ENCODE results near the gene ENO2.

The ENO2 gene

DNA sequence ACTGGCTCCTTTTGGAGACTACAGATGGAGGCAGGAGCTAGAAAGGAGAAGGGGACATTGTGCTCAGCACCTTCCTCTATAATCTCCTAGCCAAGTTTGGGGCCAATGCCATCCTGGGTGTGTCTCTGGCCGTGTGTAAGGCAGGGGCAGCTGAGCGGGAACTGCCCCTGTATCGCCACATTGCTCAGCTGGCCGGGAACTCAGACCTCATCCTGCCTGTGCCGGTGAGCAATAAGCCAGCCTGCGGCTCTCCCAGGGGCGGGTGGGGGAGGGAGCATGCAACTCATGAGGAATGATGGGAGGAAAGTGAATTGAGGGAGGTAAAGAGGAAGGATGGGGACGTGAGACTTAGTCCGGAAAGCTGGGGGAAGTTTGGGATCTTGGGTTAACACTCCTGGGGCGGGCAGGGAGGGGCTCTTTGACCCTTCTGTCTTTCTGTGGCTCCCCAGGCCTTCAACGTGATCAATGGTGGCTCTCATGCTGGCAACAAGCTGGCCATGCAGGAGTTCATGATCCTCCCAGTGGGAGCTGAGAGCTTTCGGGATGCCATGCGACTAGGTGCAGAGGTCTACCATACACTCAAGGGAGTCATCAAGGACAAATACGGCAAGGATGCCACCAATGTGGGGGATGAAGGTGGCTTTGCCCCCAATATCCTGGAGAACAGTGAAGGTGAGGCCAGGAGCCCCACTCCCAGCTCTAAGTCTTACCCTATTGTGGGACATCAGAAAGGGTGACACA is 3.3 kb downstream of the ENO2 start:
- no peaks in the 10 kb centered on the region for H3K79me2 ChIP-seq
- no peaks in the 10 kb centered on the region for H3K36me3 ChIP-seq (ENCODE audit: control insufficient read depth, insufficient read depth, low read length)
- H3K4me2 ChIP-seq (ENCODE audit: low read length), result no peak overlapping the region
- no peak overlapping the region for H3K4me3 ChIP-seq (ENCODE audit: low read depth, low read length)
- H3K27me3 ChIP-seq (ENCODE audit: control insufficient read depth, insufficient read depth, low read length), result no peaks in the 10 kb centered on the region
- H3K27ac ChIP-seq, result no peak overlapping the region
- H2AFZ ChIP-seq, result no peak overlapping the region
- TF ChIP-seq, protein P1, sequence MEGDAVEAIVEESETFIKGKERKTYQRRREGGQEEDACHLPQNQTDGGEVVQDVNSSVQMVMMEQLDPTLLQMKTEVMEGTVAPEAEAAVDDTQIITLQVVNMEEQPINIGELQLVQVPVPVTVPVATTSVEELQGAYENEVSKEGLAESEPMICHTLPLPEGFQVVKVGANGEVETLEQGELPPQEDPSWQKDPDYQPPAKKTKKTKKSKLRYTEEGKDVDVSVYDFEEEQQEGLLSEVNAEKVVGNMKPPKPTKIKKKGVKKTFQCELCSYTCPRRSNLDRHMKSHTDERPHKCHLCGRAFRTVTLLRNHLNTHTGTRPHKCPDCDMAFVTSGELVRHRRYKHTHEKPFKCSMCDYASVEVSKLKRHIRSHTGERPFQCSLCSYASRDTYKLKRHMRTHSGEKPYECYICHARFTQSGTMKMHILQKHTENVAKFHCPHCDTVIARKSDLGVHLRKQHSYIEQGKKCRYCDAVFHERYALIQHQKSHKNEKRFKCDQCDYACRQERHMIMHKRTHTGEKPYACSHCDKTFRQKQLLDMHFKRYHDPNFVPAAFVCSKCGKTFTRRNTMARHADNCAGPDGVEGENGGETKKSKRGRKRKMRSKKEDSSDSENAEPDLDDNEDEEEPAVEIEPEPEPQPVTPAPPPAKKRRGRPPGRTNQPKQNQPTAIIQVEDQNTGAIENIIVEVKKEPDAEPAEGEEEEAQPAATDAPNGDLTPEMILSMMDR (IDR thresholded peaks at IDR 0.05), result no peak
- H3K9me3 ChIP-seq (ENCODE audit: control insufficient read depth, low read length), result no peaks in the 10 kb centered on the region
- H3K9ac ChIP-seq, result no peak overlapping the region
- no peaks in the 10 kb centered on the region for H3K4me1 ChIP-seq

DNA sequence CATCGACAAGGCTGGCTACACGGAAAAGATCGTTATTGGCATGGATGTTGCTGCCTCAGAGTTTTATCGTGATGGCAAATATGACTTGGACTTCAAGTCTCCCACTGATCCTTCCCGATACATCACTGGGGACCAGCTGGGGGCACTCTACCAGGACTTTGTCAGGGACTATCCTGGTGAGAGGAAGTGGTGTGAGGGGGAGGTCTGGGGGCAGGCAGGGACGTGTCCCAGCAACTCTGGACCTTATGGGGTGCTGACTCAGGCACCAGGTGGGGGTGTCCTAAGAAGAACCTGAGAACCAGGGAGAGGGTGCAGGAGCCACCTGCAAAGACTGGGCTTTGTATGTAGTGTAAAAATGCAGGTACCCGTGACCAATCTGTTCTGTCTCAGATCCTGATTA is 5.2 kb downstream of the ENO2 start:
- Histone ChIP-seq H3K27me3 (ENCODE audit: control insufficient read depth, insufficient read depth, low read length) (no peaks in the 10 kb centered on the region), H3K27ac (no peak overlapping the region), H2AFZ (no peak overlapping the region), H3K79me2 (no peaks in the 10 kb centered on the region), H3K9me3 (ENCODE audit: control insufficient read depth, low read length) (no peaks in the 10 kb centered on the region), H3K4me2 (ENCODE audit: low read length) (no peak overlapping the region), H3K9ac (no peak overlapping the region), H3K4me1 (peaks cover 3% of the 10 kb centered on the region), H3K4me3 (ENCODE audit: low read depth, low read length) (no peak overlapping the region), H3K36me3 (ENCODE audit: control insufficient read depth, insufficient read depth, low read length) (no peaks in the 10 kb centered on the region)
- TF ChIP-seq, protein P1 (IDR thresholded peaks at IDR 0.05), result no peak

DNA sequence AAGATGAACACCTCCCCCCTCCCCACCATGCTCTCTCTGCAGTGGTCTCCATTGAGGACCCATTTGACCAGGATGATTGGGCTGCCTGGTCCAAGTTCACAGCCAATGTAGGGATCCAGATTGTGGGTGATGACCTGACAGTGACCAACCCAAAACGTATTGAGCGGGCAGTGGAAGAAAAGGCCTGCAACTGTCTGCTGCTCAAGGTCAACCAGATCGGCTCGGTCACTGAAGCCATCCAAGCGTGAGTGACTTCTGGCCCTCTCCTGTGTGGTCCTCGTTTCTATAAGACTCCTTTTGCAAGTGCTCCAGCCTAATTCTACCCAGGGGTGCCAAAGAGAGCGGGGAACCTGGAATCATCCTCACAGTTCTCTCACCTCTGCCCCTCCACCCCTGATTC is 7.2 kb downstream of the ENO2 start:
- H3K4me1 ChIP-seq, result peaks cover 20% of the 10 kb centered on the region
- H3K9me3 ChIP-seq (ENCODE audit: control insufficient read depth, low read length), result no peaks in the 10 kb centered on the region
- TF ChIP-seq, protein P1 (IDR thresholded peaks at IDR 0.05), result no peak
- H3K36me3 ChIP-seq (ENCODE audit: control insufficient read depth, insufficient read depth, low read length), result no peaks in the 10 kb centered on the region
- H3K9ac ChIP-seq, result no peak overlapping the region
- no peaks in the 10 kb centered on the region for H3K27me3 ChIP-seq (ENCODE audit: control insufficient read depth, insufficient read depth, low read length)
- H3K4me2 ChIP-seq (ENCODE audit: low read length), result no peak overlapping the region
- no peak overlapping the region for H3K4me3 ChIP-seq (ENCODE audit: low read depth, low read length)
- no peak overlapping the region for H3K27ac ChIP-seq
- H2AFZ ChIP-seq, result no peak overlapping the region
- H3K79me2 ChIP-seq, result no peaks in the 10 kb centered on the region

DNA sequence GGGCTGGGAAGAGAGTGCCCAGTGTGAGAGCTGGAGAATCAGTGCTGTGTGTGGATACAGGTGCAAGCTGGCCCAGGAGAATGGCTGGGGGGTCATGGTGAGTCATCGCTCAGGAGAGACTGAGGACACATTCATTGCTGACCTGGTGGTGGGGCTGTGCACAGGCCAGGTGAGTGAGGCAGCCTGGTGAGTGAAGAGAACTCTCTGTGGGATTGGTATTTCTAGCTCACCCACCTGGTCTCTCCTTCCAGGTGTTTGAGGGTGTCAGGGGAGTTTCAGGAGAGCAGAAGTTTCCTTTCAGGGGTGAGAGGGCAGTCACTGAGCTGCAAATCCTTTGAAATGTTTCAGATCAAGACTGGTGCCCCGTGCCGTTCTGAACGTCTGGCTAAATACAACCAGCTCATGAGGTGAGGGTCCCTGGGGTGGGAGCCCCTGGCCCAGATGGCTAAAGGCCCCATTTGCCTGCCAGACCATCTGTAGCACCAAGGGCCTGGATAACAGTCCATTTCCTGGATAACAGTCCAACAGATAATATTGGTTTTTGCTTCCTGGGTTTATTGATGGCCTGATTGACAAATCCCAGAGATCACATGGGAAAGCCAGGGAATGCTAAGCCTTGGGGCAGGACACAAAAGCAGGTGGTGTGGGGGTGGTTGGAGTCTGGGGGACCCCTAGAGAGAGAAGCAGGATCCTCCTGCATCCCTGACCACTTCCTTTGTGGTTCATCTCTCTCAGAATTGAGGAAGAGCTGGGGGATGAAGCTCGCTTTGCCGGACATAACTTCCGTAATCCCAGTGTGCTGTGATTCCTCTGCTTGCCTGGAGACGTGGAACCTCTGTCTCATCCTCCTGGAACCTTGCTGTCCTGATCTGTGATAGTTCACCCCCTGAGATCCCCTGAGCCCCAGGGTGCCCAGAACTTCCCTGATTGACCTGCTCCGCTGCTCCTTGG is 7.9 kb downstream of the ENO2 start:
- Histone ChIP-seq H3K27me3 (ENCODE audit: control insufficient read depth, insufficient read depth, low read length) (no peaks in the 10 kb centered on the region), H3K9ac (no peak overlapping the region), H3K4me3 (ENCODE audit: low read depth, low read length) (no peak overlapping the region), H3K9me3 (ENCODE audit: control insufficient read depth, low read length) (no peaks in the 10 kb centered on the region), H3K27ac (no peak overlapping the region), H3K4me2 (ENCODE audit: low read length) (no peak overlapping the region), H2AFZ (no peak overlapping the region), H3K79me2 (peaks cover 1% of the 10 kb centered on the region), H3K4me1 (peaks cover 27% of the 10 kb centered on the region), H3K36me3 (ENCODE audit: control insufficient read depth, insufficient read depth, low read length) (no peaks in the 10 kb centered on the region)
- TF ChIP-seq, protein P1 (IDR thresholded peaks at IDR 0.05), result no peak
